Left lung (tissue), 10 donors: ENCODE results near the gene RALGPS1. TPM values are rescaled to one million over a fixed set of nuclear protein-coding genes. Genes with fewer than 3 reads are reported as not detected.

Experiments
- ATAC-seq: fragments of 200-7000 bp; cut with Tn5 transposase; one replicate; pipeline ENCODE4 v1.9.1; 2020; ENCODE audit warnings: moderate library complexity
- DNase-seq, 4 donors: peaks; one replicate each; pipeline ENCODE4 v3.0.0-alpha.2; 2013 to 2020
- H3K27ac ChIP-seq, 2 donors: fragments of 200-600 bp; sonication (generic) in 1 of 2; one replicate each; pipeline versions ENCODE4 v1.5.0 to v1.8.0; 2020 to 2021
- H3K27me3 ChIP-seq, 2 donors: fragments of 200-600 bp; sonication (generic) in 1 of 2; one replicate each; pipeline versions ENCODE4 v1.5.0 to v1.8.0; 2020 to 2021
- H3K36me3 ChIP-seq, 2 donors: fragments of 200-600 bp; sonication (generic) in 1 of 2; one replicate each; pipeline versions ENCODE4 v1.5.0 to v1.8.0; 2020 to 2021
- H3K4me1 ChIP-seq, 2 donors: fragments of 200-600 bp; one replicate each; pipeline ENCODE4 v1.8.0; 2021
- H3K4me3 ChIP-seq, 2 donors: fragments of 200-600 bp; sonication (generic) in 1 of 2; one replicate each; pipeline versions ENCODE4 v1.5.0 to v1.8.0; 2020 to 2021; ENCODE audit warnings: mild to moderate bottlenecking in 1 of 2
- H3K9me3 ChIP-seq, 2 donors: fragments of 200-600 bp; sonication (generic) in 1 of 2; one replicate each; pipeline versions ENCODE4 v1.5.0 to v1.8.0; 2020 to 2021
- CTCF ChIP-seq, 2 donors: fragments of 200-600 bp; sonication (generic) in 1 of 2; IDR thresholded peaks; one replicate each; pipeline versions ENCODE4 v1.5.0 to v1.8.0; 2021; ENCODE audit warnings: antibody characterized with exemption in 2 of 2
- intact Hi-C, 2 donors: fragments of 100-400 bp; cut with DNase I; formaldehyde crosslinking; loops; one replicate each; pipeline versions ENCODE4 v1.11.2 to v1.14.2; 2022
- polyA plus RNA-seq, 6 donors: library from polyadenylated mRNA; unstranded; fragments of 120-200 nt; gene quantifications; one replicate each; pipeline ENCODE4 v1.2.1, GENCODE V29; 2013; ENCODE audit not compliant: insufficient read length in 6 of 6
- total RNA-seq, 2 donors: library from RNA; stranded (reverse); fragmentation: NEBNext Ultra II Directional; extraction: Animal tissue kit (Norgen Biotek cat#: 25700); gene quantifications; one replicate each; pipeline ENCODE4 v1.2.1, GENCODE V29; 2021
- donor health status: DM: no; HTN: yes; CAD: no.
- donor health status: DM: no; HTN: no; CAD: no.

Gene RALGPS1
- total and polyA plus RNA-seq, 8 donors: 11.9 to 27.6 (median 21.5) TPM

GRCh38 chr9:127078336-127078735 lies 163.8 kb downstream of the RALGPS1 start:
- no peak overlapping the region for H3K4me3 ChIP-seq
- no peak for ATAC-seq
- H3K36me3 ChIP-seq: no peaks in the 10 kb centered on the region
- H3K27ac ChIP-seq: no peak overlapping the region
- intact Hi-C loops: no loop called here
- no peaks in the 10 kb centered on the region for H3K27me3 ChIP-seq
- no peak for TF ChIP-seq CTCF (IDR thresholded peaks at IDR 0.05)
- peaks cover 12 to 26% of the 10 kb centered on the region in 2 donors for H3K4me1 ChIP-seq
- H3K9me3 ChIP-seq: no peaks in the 10 kb centered on the region
- DNase-seq: no peak

GRCh38 chr9:127078988-127079387 lies 164.4 kb downstream of the RALGPS1 start:
- Histone ChIP-seq H3K36me3 (no peaks in the 10 kb centered on the region), H3K4me1 (peaks cover 17 to 26% of the 10 kb centered on the region in 2 donors), H3K4me3 (no peak overlapping the region), H3K9me3 (no peaks in the 10 kb centered on the region), H3K27ac (no peak overlapping the region), H3K27me3 (no peaks in the 10 kb centered on the region)
- DNase-seq (no peak), ATAC-seq (no peak)
- TF ChIP-seq CTCF (IDR thresholded peaks at IDR 0.05): no peak
- intact Hi-C loops: no loop called here

- no peaks in the 10 kb centered on the region for H3K36me3 ChIP-seq
- H3K27me3 ChIP-seq: no peaks in the 10 kb centered on the region
- peaks cover 17 to 23% of the 10 kb centered on the region in 2 donors for H3K4me1 ChIP-seq
- intact Hi-C loops: no loop called here
- no peaks in the 10 kb centered on the region for H3K9me3 ChIP-seq
- no peak for ATAC-seq
- no peak for TF ChIP-seq CTCF (IDR thresholded peaks at IDR 0.05)
- no peak for DNase-seq
- no peak overlapping the region for H3K4me3 ChIP-seq
- no peak overlapping the region for H3K27ac ChIP-seq
These were observed 165.0 kb downstream of the RALGPS1 start for GRCh38 chr9:127079446-127080140.

GRCh38 chr9:127081250-127082185 lies 166.9 kb downstream of the RALGPS1 start:
- Histone ChIP-seq H3K4me1 (peaks cover 5 to 8% of the 10 kb centered on the region in 2 donors), H3K27me3 (no peaks in the 10 kb centered on the region), H3K27ac (no peak overlapping the region), H3K4me3 (no peak overlapping the region), H3K36me3 (no peaks in the 10 kb centered on the region), H3K9me3 (no peaks in the 10 kb centered on the region)
- no peak for DNase-seq
- no peak for ATAC-seq
- intact Hi-C loops: no loop called here
- no peak for TF ChIP-seq CTCF (IDR thresholded peaks at IDR 0.05)
